Tibial nerve (tissue), 4 donors: ENCODE results near the gene DGUOK. TPM values are rescaled to one million over a fixed set of nuclear protein-coding genes. Genes with fewer than 3 reads are reported as not detected.
A peak's percentile ranks its signal among the peaks of the same experiment; 100 is the strongest.

Experiments used
- DNase-seq, 2 donors: peaks; one replicate each; pipeline ENCODE4 v3.0.0-alpha.2; 2019; ENCODE audit warnings: low spot score in 2 of 2
- H3K27ac ChIP-seq, 4 donors: fragments of 200-600 bp; sonication (generic) in 3 of 4; one replicate each; pipeline ENCODE4 v1.5.1; 2017 to 2019; ENCODE audit warnings: mild to moderate bottlenecking in 1 of 4
- H3K27me3 ChIP-seq, 2 donors: fragments of 200-600 bp; sonication (generic) in 1 of 2; one replicate each; pipeline versions ENCODE4 v1.5.1 to v1.6.0; 2017 to 2019
- H3K36me3 ChIP-seq, 3 donors: fragments of 200-600 bp; sonication (generic); one replicate each; pipeline ENCODE4 v1.5.1; 2018 to 2019
- H3K4me1 ChIP-seq, 4 donors: fragments of 200-600 bp; sonication (generic) in 3 of 4; one replicate each; pipeline ENCODE4 v1.5.1; 2017 to 2019
- H3K4me3 ChIP-seq, 4 donors: fragments of 200-600 bp; sonication (generic) in 3 of 4; one replicate each; pipeline ENCODE4 v1.5.1; 2017 to 2019; ENCODE audit warnings: mild to moderate bottlenecking in 1 of 4, moderate library complexity in 1 of 4
- H3K9me3 ChIP-seq, 4 donors: fragments of 200-600 bp; sonication (generic) in 3 of 4; one replicate each; pipeline ENCODE4 v1.5.1; 2017 to 2019
- EP300 ChIP-seq, 2 donors: sonication (generic); formaldehyde crosslinking; IDR thresholded peaks; one replicate each; pipeline ENCODE4 v1.6.1; 2017; ENCODE audit warnings: antibody characterized with exemption in 2 of 2, mild to moderate bottlenecking in 1 of 2
- POLR2A ChIP-seq, 2 donors: fragments of 450-650 bp; IDR thresholded peaks; one replicate each; pipeline ENCODE4 v1.6.1; 2017; ENCODE audit warnings: antibody characterized with exemption in 2 of 2, mild to moderate bottlenecking in 2 of 2, moderate library complexity in 2 of 2
- whole genome bisulfite sequencing, 2 donors: methylation state at CpG; one replicate each; pipeline ENCODE4 v1.1.5; 2018; 5-methylcytosine and 5-hydroxymethylcytosine counted together
- total RNA-seq, 4 donors: library from RNA; depleted of rRNA; stranded (reverse); fragments of >200 nt; gene quantifications; one replicate each; pipeline ENCODE4 v1.1.0, GENCODE V29; 2016
- TF ChIP-seq, protein P1 (sequence below), 5 experiments: fragments of 200-600 bp in 3 of 5; fragments of 450-650 bp in 2 of 5; sonication (generic) in 3 of 5; IDR thresholded peaks; one replicate each; pipeline ENCODE4 v1.5.1; 2016 to 2019; ENCODE audit warnings: antibody characterized with exemption in 5 of 5, mild to moderate bottlenecking in 3 of 5, moderate library complexity in 2 of 5

The DGUOK gene
- total RNA-seq, 4 donors from 2014 or later, result 36.9 to 63.9 (median 44.0) TPM

DNA sequence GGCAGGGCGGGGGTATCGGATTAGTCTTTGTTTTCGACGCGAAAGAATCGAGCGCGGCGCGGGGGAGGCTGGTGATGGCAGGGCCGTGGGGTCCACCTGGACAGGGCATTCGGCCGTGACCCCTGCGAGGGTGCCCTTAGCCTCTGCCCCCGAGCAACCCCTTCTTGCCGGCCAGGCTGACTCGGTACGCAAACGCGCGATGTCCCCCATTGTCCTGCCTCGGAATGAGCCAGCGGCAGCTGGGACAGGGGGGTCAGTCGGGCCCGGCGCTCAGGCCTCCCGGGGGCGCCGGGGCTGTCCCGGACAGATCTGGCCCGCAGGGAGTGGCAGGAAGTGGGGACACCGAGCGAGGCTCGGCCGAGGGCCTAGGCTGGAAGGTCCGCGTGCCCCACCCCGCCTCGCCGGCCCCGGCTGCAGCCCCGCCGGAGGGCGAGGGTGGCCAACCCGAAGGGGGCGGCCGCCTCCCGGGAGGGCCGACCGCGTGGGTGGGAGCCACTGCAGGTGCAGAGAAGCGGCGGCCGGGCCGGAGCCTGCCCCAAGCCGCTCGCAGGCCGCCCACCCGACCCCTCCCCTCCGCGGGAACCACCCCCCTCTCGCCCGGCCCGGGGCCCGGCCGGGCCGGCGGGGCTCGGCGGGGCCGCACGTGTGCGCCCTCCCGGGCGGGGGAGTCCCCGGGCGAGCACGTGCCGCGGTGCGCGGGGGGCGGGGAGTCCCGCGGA, 57.7 kb downstream of the DGUOK start, which contains the start of gene TET3:
TET3 (plus strand) TSS at position 708 of the 719 bp plus-strand sequence. CDS start 1,494 bp downstream, outside the sequence.
- no peak for DNase-seq
- Histone ChIP-seq H3K36me3 (no peaks in the 10 kb centered on the region), H3K27me3 (peaks cover 0 to under 1% of the 10 kb centered on the region in 2 donors), H3K4me1 (peaks cover 0 to 66% (median 44%) of the 10 kb centered on the region in 4 donors), H3K9me3 (no peaks in the 10 kb centered on the region), H3K4me3 (peak within 1 kb of the TSS; percentile 52 to 76 (median 59)), H3K27ac (peak within 1 kb of the TSS in 3 of 4 donors; percentile 75 to 79 (median 79))
- TF ChIP-seq, protein P1, sequence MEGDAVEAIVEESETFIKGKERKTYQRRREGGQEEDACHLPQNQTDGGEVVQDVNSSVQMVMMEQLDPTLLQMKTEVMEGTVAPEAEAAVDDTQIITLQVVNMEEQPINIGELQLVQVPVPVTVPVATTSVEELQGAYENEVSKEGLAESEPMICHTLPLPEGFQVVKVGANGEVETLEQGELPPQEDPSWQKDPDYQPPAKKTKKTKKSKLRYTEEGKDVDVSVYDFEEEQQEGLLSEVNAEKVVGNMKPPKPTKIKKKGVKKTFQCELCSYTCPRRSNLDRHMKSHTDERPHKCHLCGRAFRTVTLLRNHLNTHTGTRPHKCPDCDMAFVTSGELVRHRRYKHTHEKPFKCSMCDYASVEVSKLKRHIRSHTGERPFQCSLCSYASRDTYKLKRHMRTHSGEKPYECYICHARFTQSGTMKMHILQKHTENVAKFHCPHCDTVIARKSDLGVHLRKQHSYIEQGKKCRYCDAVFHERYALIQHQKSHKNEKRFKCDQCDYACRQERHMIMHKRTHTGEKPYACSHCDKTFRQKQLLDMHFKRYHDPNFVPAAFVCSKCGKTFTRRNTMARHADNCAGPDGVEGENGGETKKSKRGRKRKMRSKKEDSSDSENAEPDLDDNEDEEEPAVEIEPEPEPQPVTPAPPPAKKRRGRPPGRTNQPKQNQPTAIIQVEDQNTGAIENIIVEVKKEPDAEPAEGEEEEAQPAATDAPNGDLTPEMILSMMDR (IDR thresholded peaks at IDR 0.05), result no peak
- no peak for TF ChIP-seq EP300 (IDR thresholded peaks at IDR 0.05)
- no peak for TF ChIP-seq POLR2A (IDR thresholded peaks at IDR 0.05)
- 0 to 12% methylated on average over 5 to 15 of the region's 85 CpGs for WGBS, 2 donors

DNA sequence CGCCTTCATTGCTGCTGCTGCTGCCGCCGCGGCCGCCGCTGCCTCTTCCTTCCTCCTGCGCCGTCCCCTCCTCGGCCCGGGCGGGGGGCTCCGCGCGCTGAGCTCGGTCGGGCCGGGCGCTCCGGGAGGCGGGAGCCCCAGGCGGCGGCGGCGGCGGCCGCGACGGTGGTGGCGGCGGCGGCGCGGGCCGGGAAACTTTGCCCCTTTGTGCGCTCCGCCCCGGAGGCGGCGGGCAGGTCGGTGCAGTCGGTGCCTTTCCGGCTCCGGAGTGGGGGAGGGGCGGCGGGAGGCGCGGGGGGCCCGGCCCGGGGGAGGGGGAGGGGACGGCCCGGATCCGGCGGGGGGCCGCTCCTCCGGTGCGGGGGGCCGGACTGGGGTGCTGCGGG, 58.2 kb downstream of the DGUOK start:
- H3K4me1 ChIP-seq, result peaks cover 0 to 62% (median 44%) of the 10 kb centered on the region in 4 donors
- no peaks in the 10 kb centered on the region for H3K27me3 ChIP-seq
- DNase-seq, result no peak
- peak overlapping the region in 2 of 4 donors; percentile 35 to 79 for H3K27ac ChIP-seq
- 0% methylated on average over 31 of the region's 58 CpGs; no CpG with 5 or more reads in 1 of the 2 donors for WGBS, 2 donors
- H3K4me3 ChIP-seq, result peak overlapping the region in 3 of 4 donors; percentile 52 to 76 (median 61)
- no peaks in the 10 kb centered on the region for H3K36me3 ChIP-seq
- H3K9me3 ChIP-seq, result no peaks in the 10 kb centered on the region
- TF ChIP-seq POLR2A (IDR thresholded peaks at IDR 0.05), result no peak
- TF ChIP-seq, protein P1 (IDR thresholded peaks at IDR 0.05), result no peak
- TF ChIP-seq EP300 (IDR thresholded peaks at IDR 0.05), result no peak

DNA sequence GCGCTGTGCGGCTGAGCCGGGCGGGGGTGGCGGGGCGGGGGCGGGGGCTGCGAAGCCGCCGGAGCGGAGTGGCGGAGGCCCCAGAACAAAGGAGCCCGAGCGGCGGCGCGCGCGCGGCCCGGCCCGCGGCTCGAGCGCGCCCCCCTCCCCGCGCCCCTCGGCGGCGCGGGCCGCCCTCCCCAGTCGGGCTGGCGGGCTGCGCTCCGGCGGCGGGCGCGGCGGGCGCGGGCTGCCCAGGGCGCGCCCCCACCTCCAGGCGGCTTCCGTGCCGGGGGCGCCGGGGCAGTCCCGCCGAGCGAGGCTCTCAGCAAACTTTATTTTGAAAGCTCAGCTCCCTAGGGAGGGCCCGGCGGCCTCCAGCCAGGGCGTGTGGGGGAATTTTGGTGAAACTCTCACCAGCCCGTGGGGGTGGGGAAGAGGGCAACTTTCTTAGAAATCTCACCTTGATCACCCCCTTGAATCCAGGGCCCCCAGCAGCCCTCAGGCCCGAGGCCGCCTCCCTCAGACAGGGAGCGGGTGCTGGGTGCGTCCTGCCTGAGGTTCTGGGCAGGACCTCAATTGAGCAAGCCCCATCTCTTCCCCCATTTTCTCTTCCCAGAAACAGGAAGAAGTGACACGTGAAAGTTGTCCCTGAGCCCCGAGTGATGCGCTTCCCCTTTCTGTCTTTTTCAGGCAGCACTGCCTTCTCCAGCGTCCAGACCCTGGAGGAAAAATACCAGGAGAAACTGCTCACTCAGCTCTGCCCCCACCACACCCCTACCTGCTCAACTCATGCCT, 58.8 kb downstream of the DGUOK start:
- Histone ChIP-seq H3K9me3 (no peaks in the 10 kb centered on the region), H3K27me3 (no peaks in the 10 kb centered on the region), H3K4me3 (peak overlapping the region; percentile 44 to 76 (median 56)), H3K27ac (peak overlapping the region in 3 of 4 donors; percentile 62 to 79 (median 74)), H3K36me3 (no peaks in the 10 kb centered on the region), H3K4me1 (peaks cover 0 to 61% (median 44%) of the 10 kb centered on the region in 4 donors)
- WGBS, 2 donors, result 9 to 18% methylated on average over 10 to 21 of the region's 66 CpGs
- peak in 1 of 2 donors; percentile 35 for DNase-seq
- TF ChIP-seq, protein P1 (IDR thresholded peaks at IDR 0.05), result no peak
- TF ChIP-seq POLR2A (IDR thresholded peaks at IDR 0.05) (peak in 1 of 2 donors; percentile 12), EP300 (IDR thresholded peaks at IDR 0.05) (peak in 1 of 2 donors; percentile 60)

DNA sequence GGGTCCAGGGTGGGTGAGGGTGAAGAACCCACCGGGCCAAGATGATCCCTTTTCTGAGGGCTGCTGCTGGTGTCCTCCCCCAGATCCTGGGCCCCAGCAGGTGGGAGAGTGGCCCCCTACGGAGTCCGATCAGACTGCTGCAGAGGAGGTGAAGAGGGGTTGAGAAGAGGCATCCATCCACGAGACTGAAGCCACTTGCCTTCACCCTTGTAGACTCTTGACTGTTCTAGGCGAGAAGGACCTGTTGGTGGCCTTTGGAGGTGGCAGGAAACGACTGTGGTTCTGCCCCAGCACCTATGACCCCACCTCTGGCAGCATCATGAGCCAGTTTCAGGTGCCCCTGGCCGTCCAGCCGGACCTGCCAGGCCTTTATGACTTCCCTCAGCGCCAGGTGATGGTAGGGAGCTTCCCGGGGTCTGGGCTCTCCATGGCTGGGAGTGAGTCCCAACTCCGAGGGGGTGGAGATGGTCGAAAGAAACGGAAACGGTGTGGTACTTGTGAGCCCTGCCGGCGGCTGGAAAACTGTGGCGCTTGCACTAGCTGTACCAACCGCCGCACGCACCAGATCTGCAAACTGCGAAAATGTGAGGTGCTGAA, 59.5 kb downstream of the DGUOK start:
- Histone ChIP-seq H3K4me3 (peak overlapping the region in 2 of 4 donors; percentile 47 to 76), H3K4me1 (peaks cover 0 to 54% (median 41%) of the 10 kb centered on the region in 4 donors), H3K9me3 (no peaks in the 10 kb centered on the region), H3K27ac (peak overlapping the region in 2 of 4 donors; percentile 62 to 73), H3K27me3 (no peaks in the 10 kb centered on the region), H3K36me3 (no peaks in the 10 kb centered on the region)
- no peak for DNase-seq
- TF ChIP-seq EP300 (IDR thresholded peaks at IDR 0.05), result no peak
- TF ChIP-seq POLR2A (IDR thresholded peaks at IDR 0.05), result no peak
- TF ChIP-seq, protein P1 (IDR thresholded peaks at IDR 0.05), result no peak
- 92 to 95% methylated on average over 20 to 21 of the region's 21 CpGs for WGBS, 2 donors
